ENCODE measurements around the gene DLX3. TPM values are rescaled to one million over a fixed set of nuclear protein-coding genes. Genes with fewer than 3 reads are reported as not detected.

Gene DLX3
- polyA plus RNA-seq, 4 donors, result 0.90 to 1.6 (median 1.2) TPM

- no peak for DNase-seq (ENCODE audit: low read depth in 4 of 4, low spot score in 3 of 4)
These were observed 654 bp downstream of the DLX3 start for GRCh38 chr17:49994085-49995054.

GRCh38 chr17:49993423-49994060 lies 1.5 kb downstream of the DLX3 start:
- DNase-seq (ENCODE audit: low read depth in 4 of 4, low spot score in 3 of 4), result no peak

GRCh38 chr17:49992933-49993422 lies 2.0 kb downstream of the DLX3 start:
- DNase-seq (ENCODE audit: low read depth in 4 of 4, low spot score in 3 of 4), result no peak

- no peak for DNase-seq (ENCODE audit: low read depth in 4 of 4, low spot score in 3 of 4)
These were observed 2.7 kb downstream of the DLX3 start for GRCh38 chr17:49992191-49992932.

- no peak for DNase-seq (ENCODE audit: low read depth in 4 of 4, low spot score in 3 of 4)
These were observed 3.6 kb downstream of the DLX3 start for GRCh38 chr17:49991409-49991808.

GRCh38 chr17:49990921-49991320 lies 4.1 kb downstream of the DLX3 start:
- no peak for DNase-seq (ENCODE audit: low read depth in 4 of 4, low spot score in 3 of 4)

- DNase-seq (ENCODE audit: low read depth in 4 of 4, low spot score in 3 of 4), result no peak
These were observed 4.7 kb downstream of the DLX3 start for GRCh38 chr17:49990331-49990730.

GRCh38 chr17:49989518-49989880 lies 5.5 kb downstream of the DLX3 start:
- DNase-seq (ENCODE audit: low read depth in 4 of 4, low spot score in 3 of 4), result no peak

GRCh38 chr17:49987681-49988441 lies 7.2 kb downstream of the DLX3 start:
- DNase-seq (ENCODE audit: low read depth in 4 of 4, low spot score in 3 of 4), result no peak

- DNase-seq (ENCODE audit: low read depth in 4 of 4, low spot score in 3 of 4), result no peak
These were observed 7.8 kb downstream of the DLX3 start for GRCh38 chr17:49987290-49987585.

- no peak for DNase-seq (ENCODE audit: low read depth in 4 of 4, low spot score in 3 of 4)
These were observed 8.4 kb downstream of the DLX3 start for GRCh38 chr17:49986396-49987289.

GRCh38 chr17:49985310-49985990 lies 9.6 kb downstream of the DLX3 start:
- DNase-seq (ENCODE audit: low read depth in 4 of 4, low spot score in 3 of 4), result no peak

GRCh38 chr17:49984776-49985175 lies 10.2 kb downstream of the DLX3 start:
- no peak for DNase-seq (ENCODE audit: low read depth in 4 of 4, low spot score in 3 of 4)

- no peak for DNase-seq (ENCODE audit: low read depth in 4 of 4, low spot score in 3 of 4)
These were observed 10.7 kb downstream of the DLX3 start for GRCh38 chr17:49984283-49984682.

GRCh38 chr17:49980703-49981197 lies 14.3 kb downstream of the DLX3 start:
- no peak for DNase-seq (ENCODE audit: low read depth in 4 of 4, low spot score in 3 of 4)

- DNase-seq (ENCODE audit: low read depth in 4 of 4, low spot score in 3 of 4), result no peak
These were observed 15.1 kb downstream of the DLX3 start for GRCh38 chr17:49979748-49980479.

- DNase-seq (ENCODE audit: low read depth in 4 of 4, low spot score in 3 of 4), result no peak
These were observed 16.5 kb downstream of the DLX3 start for GRCh38 chr17:49978501-49978900.

Measured in right renal pelvis (tissue), 4 donors.